ENCODE measurements around the gene TARDBP.

GRCh38 chr1:10980094-10980577, 32.3 kb upstream of the TARDBP start:
- TF ChIP-seq POLR2A (IDR thresholded peaks at IDR 0.05; ENCODE audit: low read depth, low read length) (no peak), POLR2AphosphoS5 (IDR thresholded peaks at IDR 0.05; ENCODE audit: low read depth, low read length) (no peak), POU2F2 (IDR thresholded peaks at IDR 0.05; ENCODE audit: low read depth, low read length) (no peak), TAF1 (IDR thresholded peaks at IDR 0.05; ENCODE audit: low read depth, low read length) (no peak), SPI1 (IDR thresholded peaks at IDR 0.05; ENCODE audit: low read depth, low read length) (no peak)
